GM19240 (cell line): ENCODE measurements around the gene MIOS.
A peak's percentile ranks its signal among the peaks of the same experiment; 100 is the strongest.

Source experiments
- DNase-seq: peaks from one replicate; pipeline ENCODE4 v3.0.0; 2011; ENCODE audit warnings: low spot score; ENCODE audit not compliant: insufficient read length

The MIOS gene

GRCh38 chr7:7583731-7584130 is 17.0 kb downstream of the MIOS start:
- no peak for DNase-seq

DNA sequence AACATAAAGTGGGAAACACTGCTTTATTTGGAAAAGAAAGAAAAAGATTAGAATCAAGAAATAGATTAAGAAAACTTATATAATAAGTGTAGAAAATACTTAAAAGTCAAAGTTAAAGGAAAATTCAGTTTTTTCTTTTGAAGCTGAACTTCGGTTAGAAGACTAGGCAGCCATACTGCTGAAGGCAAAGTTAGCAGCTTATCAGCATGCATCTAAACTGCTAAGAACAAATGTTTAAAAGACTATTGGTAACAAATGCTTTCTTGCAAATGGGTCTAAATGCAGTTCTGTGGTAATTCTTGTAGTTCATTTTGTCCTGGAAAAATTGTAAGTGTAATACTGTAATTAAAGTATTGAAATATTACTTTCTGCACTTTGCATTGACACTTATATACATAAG is 18.0 kb downstream of the MIOS start:
- no peak for DNase-seq

- no peak for DNase-seq
Observed at GRCh38 chr7:7585241-7585928, 18.7 kb downstream of the MIOS start.

DNA sequence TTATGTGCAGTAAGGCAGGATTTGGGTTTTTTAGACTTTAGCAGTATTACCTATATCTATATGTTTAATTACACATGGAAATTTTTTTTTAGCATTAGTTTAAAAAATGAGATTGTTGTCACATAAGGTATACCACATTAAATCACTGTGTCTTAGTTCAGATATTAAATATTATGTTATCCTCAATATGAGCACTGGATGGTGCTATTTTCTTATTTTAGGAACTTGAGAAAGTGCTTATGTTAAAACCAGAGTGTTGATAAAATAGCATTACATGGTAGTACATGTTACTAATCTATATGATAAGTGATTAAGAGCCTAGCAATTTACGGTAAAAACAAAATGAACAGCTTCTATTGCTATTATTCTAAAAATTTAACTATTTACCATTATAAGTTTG is 28.8 kb downstream of the MIOS start:
- DNase-seq, result no peak

DNA sequence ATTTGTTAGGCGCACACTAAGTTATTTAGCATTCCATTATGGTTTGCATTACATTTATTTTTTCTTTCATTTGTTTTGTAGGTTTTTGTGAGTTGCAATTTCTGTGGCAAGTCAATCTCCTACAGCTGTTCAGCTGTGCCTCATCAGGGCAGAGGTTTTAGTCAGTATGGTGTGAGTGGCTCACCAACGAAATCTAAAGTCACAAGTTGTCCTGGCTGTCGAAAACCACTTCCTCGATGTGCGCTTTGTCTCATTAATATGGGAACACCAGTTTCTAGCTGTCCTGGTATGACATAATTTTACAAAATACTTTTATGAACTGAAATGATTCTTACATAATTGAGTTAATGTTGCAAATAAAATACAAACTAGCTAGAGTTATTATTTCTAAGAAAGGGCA is 29.5 kb downstream of the MIOS start:
- DNase-seq, result no peak

DNA sequence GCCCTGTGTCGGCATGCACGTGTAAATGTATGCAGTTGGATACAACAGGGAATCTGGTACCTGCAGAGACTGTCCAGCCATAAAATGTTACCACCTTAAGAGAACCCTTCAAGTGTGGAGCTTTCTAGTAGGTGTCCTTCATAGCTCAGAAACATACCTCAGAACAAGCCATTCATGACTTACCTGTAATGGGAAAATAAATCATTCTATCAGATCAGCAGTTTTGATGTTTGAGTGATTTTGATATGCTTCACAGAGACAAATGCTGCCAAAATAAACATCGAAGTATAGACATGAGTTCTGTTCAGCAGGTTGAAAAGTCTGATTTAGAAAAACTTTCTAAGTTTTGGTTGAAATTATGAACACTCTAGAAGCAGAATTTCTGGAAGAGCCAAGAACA is 40.3 kb downstream of the MIOS start:
- no peak for DNase-seq

GRCh38 chr7:7609330-7609729 is 42.6 kb downstream of the MIOS start:
- no peak for DNase-seq

GRCh38 chr7:7612519-7612918 is 45.8 kb downstream of the MIOS start:
- DNase-seq, result no peak

DNA sequence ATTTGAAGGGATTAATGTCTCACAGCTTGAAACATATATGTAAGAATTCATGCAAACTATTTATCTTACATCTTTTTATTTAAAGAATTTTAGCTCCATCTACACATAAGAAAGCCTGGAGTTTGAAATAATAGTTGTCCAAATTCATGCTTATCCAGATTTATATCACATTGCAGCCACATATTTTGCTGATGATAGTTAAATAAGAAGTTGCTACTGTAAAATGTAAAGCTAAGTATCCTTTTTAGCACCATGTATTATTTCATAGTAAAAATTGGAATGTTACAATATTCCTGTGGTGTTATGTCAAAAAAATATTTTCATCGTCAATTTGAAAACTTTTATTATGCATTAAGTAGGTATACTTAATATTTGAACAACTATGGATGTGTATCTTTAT is 46.5 kb downstream of the MIOS start:
- DNase-seq, result no peak

DNA sequence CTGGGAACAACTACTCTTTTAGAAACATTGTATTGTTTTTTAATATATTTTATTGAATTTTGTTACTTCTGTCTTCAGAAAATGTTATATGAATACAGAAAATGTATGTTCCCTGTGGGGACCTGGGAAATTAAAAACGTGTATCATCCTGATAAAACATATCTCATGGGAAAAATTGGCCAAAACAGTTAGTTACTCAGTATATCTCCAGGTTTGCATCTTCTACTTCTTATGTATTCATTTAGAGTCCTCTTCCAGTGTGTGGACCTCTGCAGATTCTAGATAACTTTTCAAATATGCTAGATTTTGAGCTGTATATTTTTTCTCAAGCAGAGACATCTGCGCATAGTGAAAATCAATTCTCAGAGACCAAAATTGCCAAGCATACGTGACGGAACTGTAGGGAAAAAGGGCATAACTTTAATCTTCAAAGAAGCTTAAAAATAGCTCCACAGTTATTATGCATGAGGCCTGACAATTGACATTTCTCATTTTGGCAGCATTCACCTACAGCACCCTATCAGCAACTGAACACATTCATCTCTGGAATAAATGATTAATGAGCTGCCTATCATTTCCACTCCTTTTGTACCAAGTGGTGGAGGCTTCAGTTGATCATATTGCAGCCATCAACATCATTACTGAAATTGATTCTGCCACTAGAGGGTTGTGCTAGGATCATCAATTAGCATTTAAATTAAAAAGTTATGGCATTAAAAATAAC is 47.5 kb downstream of the MIOS start:
- DNase-seq, result no peak

- no peak for DNase-seq
Observed at GRCh38 chr7:7617550-7617949, 50.9 kb downstream of the MIOS start.

DNA sequence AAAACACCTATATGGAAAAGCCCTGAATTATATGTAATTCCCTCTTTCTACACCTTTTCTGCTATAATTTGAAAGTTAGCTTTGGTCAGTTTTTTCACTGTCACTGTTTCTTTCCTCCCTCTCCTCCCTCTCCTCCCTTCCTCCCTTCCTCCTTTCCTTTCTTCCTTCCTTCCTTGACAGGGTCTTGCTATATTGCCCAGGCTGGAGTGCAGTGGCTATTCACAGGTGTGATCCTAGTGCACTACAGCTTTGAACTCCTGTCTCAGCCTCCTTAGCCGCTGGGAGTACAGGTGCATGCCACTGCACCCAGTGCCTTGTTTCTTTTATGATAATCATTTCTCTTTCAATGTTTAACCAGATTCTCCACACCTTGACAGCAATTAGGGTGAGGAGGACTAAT is 51.7 kb downstream of the MIOS start:
- no peak for DNase-seq

- no peak for DNase-seq
Observed at GRCh38 chr7:7620236-7620635, 53.6 kb downstream of the MIOS start.

DNA sequence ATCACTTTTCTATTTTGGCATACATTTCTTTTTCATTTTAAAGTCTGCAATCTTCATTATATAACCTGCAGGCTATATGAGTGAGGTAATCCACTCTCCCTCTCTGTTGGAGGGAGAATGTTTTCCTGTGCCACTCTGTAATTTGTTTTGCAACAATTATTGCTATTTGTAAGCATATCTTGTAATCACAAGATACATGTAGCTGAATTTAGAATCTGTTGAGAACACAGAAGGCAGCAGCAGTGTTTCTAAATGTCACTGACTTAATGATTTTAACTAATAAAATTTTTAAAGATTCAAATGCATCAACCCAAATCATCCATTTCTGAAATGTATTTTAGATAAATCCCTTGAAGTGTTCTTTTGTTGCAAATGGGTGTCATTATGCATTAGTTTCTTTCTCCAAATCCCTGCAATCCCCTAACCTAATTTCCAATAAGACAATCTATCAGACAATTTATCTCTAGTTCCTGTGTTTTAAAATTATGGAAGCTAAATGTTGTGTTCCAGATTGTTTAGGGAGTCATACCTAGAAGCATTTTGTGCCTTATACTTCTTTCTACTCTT is 54.0 kb downstream of the MIOS start:
- no peak for DNase-seq

GRCh38 chr7:7628476-7628875 is 61.8 kb downstream of the MIOS start:
- DNase-seq, result no peak

GRCh38 chr7:7630626-7631329 is 64.1 kb downstream of the MIOS start:
- DNase-seq, result no peak

- no peak for DNase-seq
Observed at GRCh38 chr7:7639421-7639820, 72.7 kb downstream of the MIOS start.

- DNase-seq, result no peak
Observed at GRCh38 chr7:7639847-7640220, 73.2 kb downstream of the MIOS start.

GRCh38 chr7:7640221-7641128 is 73.8 kb downstream of the MIOS start, which contains the start of gene UMAD1:
UMAD1 (plus strand) TSS chr7:7640752; CDS start chr7:7673372, 32,620 bp downstream.
- DNase-seq, result peak; percentile 70

GRCh38 chr7:7641129-7641663 is 74.5 kb downstream of the MIOS start:
- no peak for DNase-seq

DNA sequence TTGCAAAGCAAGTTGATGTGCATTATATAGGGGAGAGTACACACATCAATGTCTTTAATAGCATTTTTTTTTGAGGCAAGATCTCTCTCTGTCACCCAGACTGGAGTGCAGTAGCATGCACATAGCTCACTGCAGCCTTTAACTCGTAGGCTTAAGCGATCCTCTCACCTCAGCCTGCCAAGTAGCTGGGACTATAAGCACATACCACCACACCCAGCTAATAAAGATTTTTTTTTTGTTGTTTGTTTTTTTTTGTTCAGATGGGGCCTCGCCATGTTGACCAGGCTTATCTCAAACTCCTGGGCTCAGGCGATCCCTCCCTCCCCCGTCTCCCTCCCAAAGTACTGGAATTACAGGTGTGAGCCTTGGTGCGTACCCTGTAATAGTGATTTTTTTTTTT is 75.4 kb downstream of the MIOS start:
- no peak for DNase-seq
